SU-DHL-6 (cell line): Measurements from ENCODE around the gene GABRP.
"Not testable (repeated sequence)": the region's sequence is repeated elsewhere in the genome, so short reads cannot be mapped to it uniquely, and the experiment has no call there.

Source experiments
- H2AFZ ChIP-seq: fragments of 200-600 bp; sonication (generic); 2 replicates; pipeline ENCODE4 v1.6.1; 2014; ENCODE audit warnings: low read depth, mild to moderate bottlenecking, moderate library complexity, mixed read lengths, antibody characterized with exemption, low read length; ENCODE audit not compliant: severe bottlenecking
- H3F3A ChIP-seq: fragments of 200-600 bp; shearing (Covaris generic); 2 replicates; pipeline ENCODE4 v1.6.0; 2016; ENCODE audit warnings: antibody characterized with exemption, mild to moderate bottlenecking; ENCODE audit not compliant: insufficient read depth
- H3K27ac ChIP-seq: fragments of 200-600 bp; sonication (generic); 2 replicates; pipeline ENCODE4 v1.5.1; 2016; ENCODE audit warnings: low read depth, mild to moderate bottlenecking, low read length, moderate library complexity, mixed read lengths
- H3K27me3 ChIP-seq: fragments of 200-600 bp; sonication (generic), shearing (Covaris generic); 2 replicates; pipeline ENCODE4 v1.6.0; 2014; ENCODE audit warnings: mild to moderate bottlenecking, low read length
- H3K36me3 ChIP-seq: fragments of 200-600 bp; sonication (generic); 2 replicates; pipeline ENCODE4 v1.6.1; 2014; ENCODE audit warnings: mild to moderate bottlenecking, low read length, mixed read lengths
- H3K4me2 ChIP-seq: fragments of 300-600, 200-600 bp; shearing (Covaris generic), sonication (generic); 2 replicates; pipeline ENCODE4 v1.6.0; 2014; ENCODE audit warnings: low read length, low read depth, mild to moderate bottlenecking; ENCODE audit not compliant: poor library complexity, severe bottlenecking
- H3K4me3 ChIP-seq: fragments of 200-600 bp; sonication (generic); 2 replicates; pipeline ENCODE4 v1.5.1; 2014; ENCODE audit warnings: antibody characterized with exemption, low read length, mild to moderate bottlenecking, mixed read lengths; ENCODE audit not compliant: insufficient read depth, poor library complexity, severe bottlenecking
- H3K79me2 ChIP-seq: fragments of 200-600 bp; sonication (generic); 2 replicates; pipeline ENCODE4 v1.6.1; 2014; ENCODE audit warnings: mild to moderate bottlenecking, low read length, moderate library complexity; ENCODE audit not compliant: insufficient read depth
- H3K9ac ChIP-seq: fragments of 200-600 bp; sonication (generic); 2 replicates; pipeline ENCODE4 v1.7.0; 2014; ENCODE audit warnings: mild to moderate bottlenecking, low read length
- H3K9me2 ChIP-seq: fragments of 200-600 bp; sonication (generic); replicated peaks from 2 replicates; pipeline ENCODE4 v1.6.1; 2014; ENCODE audit warnings: low read length; ENCODE audit not compliant: insufficient read depth
- H3K9me3 ChIP-seq: fragments of 200-600 bp; sonication (generic); 2 replicates; pipeline ENCODE4 v1.6.1; 2014; ENCODE audit warnings: low read length, mixed read lengths; ENCODE audit not compliant: insufficient read depth
- H4K20me1 ChIP-seq: fragments of 200-600 bp; sonication (generic); 2 replicates; pipeline ENCODE4 v1.6.1; 2014; ENCODE audit warnings: low read depth, mild to moderate bottlenecking, antibody characterized with exemption, low read length, moderate library complexity, mixed read lengths
- CTCF ChIP-seq: fragments of 200-600 bp; sonication (generic); IDR thresholded peaks from one replicate; pipeline ENCODE4 v1.5.1; 2017; ENCODE audit warnings: antibody characterized with exemption, mild to moderate bottlenecking, low read length, moderate library complexity; ENCODE audit not compliant: insufficient read depth, poor library complexity, severe bottlenecking
- EZH2phosphoT487 ChIP-seq: fragments of 200-600 bp; sonication (generic), shearing (Covaris generic); conservative IDR thresholded peaks from 2 replicates; pipeline ENCODE4 v1.6.1; 2018; ENCODE audit warnings: mild to moderate bottlenecking, antibody characterized with exemption, low read length, moderate library complexity, mixed read lengths

GABRP gene

GRCh38 chr5:170832241-170832640 lies 48.7 kb downstream of the GABRP start:
- Histone ChIP-seq H3K27ac (no peak overlapping the region), H4K20me1 (no peaks in the 10 kb centered on the region), H3K9me3 (no peaks in the 10 kb centered on the region), H2AFZ (no peak overlapping the region), H3K79me2 (no peaks in the 10 kb centered on the region), H3K9ac (no peak overlapping the region), H3F3A (no peaks in the 10 kb centered on the region), H3K4me2 (no peak overlapping the region), H3K4me3 (no peak overlapping the region), H3K27me3 (no peaks in the 10 kb centered on the region), H3K36me3 (no peaks in the 10 kb centered on the region), H3K9me2 (no peaks in the 10 kb centered on the region)
- no peak for TF ChIP-seq CTCF
- no peak for TF ChIP-seq EZH2phosphoT487

GRCh38 chr5:170833981-170834380 lies 50.5 kb downstream of the GABRP start:
- H3K9me3 ChIP-seq, H3K27ac ChIP-seq, H3K4me2 ChIP-seq, H2AFZ ChIP-seq, H3K79me2 ChIP-seq, H3K9me2 ChIP-seq, H3K4me3 ChIP-seq, H3K36me3 ChIP-seq, H4K20me1 ChIP-seq, H3F3A ChIP-seq, H3K9ac ChIP-seq, H3K27me3 ChIP-seq: not testable (repeated sequence)

GRCh38 chr5:170836226-170836625 lies 52.7 kb downstream of the GABRP start:
- no peaks in the 10 kb centered on the region for H3K79me2 ChIP-seq
- no peaks in the 10 kb centered on the region for H4K20me1 ChIP-seq
- no peaks in the 10 kb centered on the region for H3K27me3 ChIP-seq
- no peaks in the 10 kb centered on the region for H3K9me3 ChIP-seq
- H3F3A ChIP-seq = no peaks in the 10 kb centered on the region
- H3K27ac ChIP-seq = no peak overlapping the region
- no peak overlapping the region for H3K9ac ChIP-seq
- H3K9me2 ChIP-seq = no peaks in the 10 kb centered on the region
- TF ChIP-seq EZH2phosphoT487 (no peak), CTCF (no peak)
- H3K4me3 ChIP-seq = no peak overlapping the region
- H2AFZ ChIP-seq = no peak overlapping the region
- H3K36me3 ChIP-seq = no peaks in the 10 kb centered on the region
- no peak overlapping the region for H3K4me2 ChIP-seq

GRCh38 chr5:170843870-170844269 lies 60.3 kb downstream of the GABRP start:
- Histone ChIP-seq H2AFZ (no peak overlapping the region), H3K36me3 (no peaks in the 10 kb centered on the region), H3K9ac (no peak overlapping the region), H3K27me3 (no peaks in the 10 kb centered on the region), H3K4me2 (no peak overlapping the region), H3K27ac (no peak overlapping the region), H4K20me1 (no peaks in the 10 kb centered on the region), H3F3A (no peaks in the 10 kb centered on the region), H3K79me2 (no peaks in the 10 kb centered on the region), H3K9me3 (no peaks in the 10 kb centered on the region), H3K9me2 (no peaks in the 10 kb centered on the region), H3K4me3 (no peak overlapping the region)
- TF ChIP-seq CTCF (no peak), EZH2phosphoT487 (no peak)
